GM04503 (cell line): ENCODE measurements around the gene MAFF.
A peak's percentile ranks its signal among the peaks of the same experiment; 100 is the strongest.
"Not testable (repeated sequence)": the region's sequence is repeated elsewhere in the genome, so short reads cannot be mapped to it uniquely, and the experiment has no call there.

Source experiments
- DNase-seq: peaks from one replicate; pipeline ENCODE4 v3.0.0-alpha.2; 2012; ENCODE audit warnings: low read depth

The MAFF gene

GRCh38 chr22:38226853-38227649, 25.3 kb downstream of the MAFF start:
- DNase-seq, result no peak

DNA sequence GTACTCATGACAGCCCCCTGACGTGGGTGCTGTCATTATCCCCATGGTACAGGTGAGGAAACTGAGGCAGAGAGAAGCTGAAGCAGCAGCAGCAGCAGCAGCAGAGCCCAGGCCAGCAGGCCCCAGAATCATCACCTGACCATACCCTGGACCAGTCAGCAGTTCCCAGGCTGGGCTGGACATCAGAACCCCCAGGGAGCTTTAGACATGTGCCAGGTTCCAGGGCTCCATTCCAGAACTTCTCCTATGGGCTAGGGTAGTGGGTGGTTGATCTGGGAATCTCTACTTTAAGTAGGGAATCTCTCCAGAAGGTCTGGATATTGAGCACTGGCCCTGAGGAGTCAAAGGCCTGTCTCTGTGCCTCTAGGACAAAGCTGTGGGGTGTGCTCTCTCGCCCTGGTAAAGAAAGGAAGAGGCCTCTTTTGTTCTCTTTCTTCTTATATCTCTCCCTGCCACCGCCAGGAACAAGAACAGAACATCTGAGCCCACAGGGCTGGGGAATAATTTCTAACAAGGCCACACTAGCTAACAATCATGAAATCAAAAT, 26.6 kb downstream of the MAFF start:
- DNase-seq, result no peak

- DNase-seq, result peak; percentile 44
Observed at GRCh38 chr22:38228873-38229740, 27.3 kb downstream of the MAFF start.

- DNase-seq, result no peak
Observed at GRCh38 chr22:38230108-38230825, 28.5 kb downstream of the MAFF start.

DNA sequence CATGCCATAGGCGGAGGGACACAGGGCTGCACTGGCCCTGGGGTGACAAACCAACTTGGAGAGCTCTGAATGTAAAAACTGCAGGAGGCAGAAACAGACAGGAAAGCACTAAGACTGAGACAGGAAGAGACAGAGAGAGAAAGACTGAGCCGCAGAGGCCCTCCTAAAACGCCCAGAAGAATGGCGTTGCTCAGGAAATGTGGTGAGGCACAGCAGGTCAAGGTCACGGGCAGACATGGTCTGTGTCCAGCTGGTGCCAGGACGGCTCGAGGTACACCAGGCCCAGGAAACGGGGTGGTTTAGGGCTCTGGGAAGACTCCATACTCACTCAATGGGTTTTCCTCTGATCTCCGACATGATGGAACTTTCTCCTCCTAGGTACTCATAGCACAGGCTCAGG, 29.1 kb downstream of the MAFF start:
- DNase-seq, result no peak

- no peak for DNase-seq
Observed at GRCh38 chr22:38232196-38232595, 30.4 kb downstream of the MAFF start.

DNA sequence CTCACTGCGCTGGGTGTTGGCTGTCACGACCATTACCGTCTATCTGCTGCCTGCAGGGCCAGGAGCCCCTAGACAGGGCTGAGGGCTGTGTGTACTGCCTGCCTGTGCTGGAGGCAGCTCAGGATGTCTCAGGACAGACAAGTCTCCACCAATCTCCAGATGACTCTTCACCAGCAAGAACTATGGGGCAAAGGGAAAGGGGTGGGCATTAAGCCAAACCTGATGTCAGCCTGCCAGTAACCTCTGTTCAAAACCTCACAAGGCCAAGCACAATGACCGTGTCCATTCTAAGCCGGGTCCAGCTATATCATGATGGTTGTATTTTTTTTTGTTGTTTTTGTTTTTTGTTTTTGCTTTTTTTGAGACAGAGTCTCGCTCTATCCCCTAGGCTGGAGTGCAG, 31.6 kb downstream of the MAFF start:
- DNase-seq, result no peak

- not testable (repeated sequence) for DNase-seq
Observed at GRCh38 chr22:38233856-38234255, 32.1 kb downstream of the MAFF start.

- no peak for DNase-seq
Observed at GRCh38 chr22:38235240-38235850, 33.6 kb downstream of the MAFF start.

- no peak for DNase-seq
Observed at GRCh38 chr22:38236786-38237185, 35.0 kb downstream of the MAFF start.

- peak; percentile 78 for DNase-seq
Observed at GRCh38 chr22:38238519-38239071, 36.8 kb downstream of the MAFF start.

DNA sequence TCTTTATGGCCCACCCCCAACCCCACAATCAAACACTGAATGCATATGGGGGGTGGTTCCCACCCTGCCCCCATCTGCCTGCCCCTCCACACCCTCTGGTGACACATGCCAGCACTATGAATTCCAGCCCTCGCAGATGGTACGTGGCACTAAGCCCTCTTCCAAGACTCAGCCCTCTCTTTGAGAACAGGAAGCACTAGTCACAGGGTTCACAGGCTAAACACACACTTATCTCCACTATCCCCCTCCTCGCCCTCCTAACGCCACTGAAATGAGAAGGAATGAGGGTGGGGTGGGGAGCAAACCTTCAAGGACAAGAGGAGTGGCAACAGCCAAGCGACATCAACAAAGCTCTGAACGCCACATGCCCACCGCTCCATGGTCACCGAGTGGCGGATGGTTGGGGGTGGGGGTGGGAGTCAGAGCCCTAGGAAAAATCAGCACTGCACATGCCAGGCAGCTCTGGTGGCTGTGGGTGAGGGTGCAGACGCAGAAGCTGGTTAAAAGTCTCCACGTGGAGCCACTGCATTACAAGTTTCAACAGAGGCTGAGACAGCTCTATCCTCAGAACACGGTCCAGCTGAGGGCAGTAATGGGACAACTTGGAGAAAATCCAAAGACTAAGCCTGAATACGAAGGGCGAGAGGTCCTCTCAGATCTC, 37.4 kb downstream of the MAFF start:
- peak; percentile 92 for DNase-seq

DNA sequence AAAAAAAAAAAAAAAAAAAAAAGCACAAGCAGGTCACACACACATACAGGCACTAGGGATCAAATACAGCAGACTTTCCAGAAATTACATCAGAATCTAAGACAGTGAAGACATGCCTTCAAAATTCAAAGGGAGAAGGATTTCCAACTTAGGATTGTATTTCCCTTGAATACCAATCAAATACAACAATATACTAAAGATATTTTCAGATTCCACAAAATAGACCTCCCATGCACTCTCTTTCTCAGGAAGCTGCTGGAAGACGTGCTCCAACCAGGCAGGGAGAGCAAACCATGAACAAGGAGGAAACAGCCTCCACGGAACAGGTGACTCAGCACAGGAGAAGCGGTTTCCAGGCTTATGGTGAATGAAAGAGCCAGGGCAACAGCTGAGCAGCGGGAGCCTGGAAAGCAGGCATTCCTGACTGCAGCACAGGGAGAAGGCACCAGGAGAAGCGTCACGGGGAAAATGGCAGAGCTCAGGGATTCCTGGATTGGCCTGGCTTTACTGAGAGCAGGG, 39.0 kb downstream of the MAFF start:
- DNase-seq, result peak; percentile 65

DNA sequence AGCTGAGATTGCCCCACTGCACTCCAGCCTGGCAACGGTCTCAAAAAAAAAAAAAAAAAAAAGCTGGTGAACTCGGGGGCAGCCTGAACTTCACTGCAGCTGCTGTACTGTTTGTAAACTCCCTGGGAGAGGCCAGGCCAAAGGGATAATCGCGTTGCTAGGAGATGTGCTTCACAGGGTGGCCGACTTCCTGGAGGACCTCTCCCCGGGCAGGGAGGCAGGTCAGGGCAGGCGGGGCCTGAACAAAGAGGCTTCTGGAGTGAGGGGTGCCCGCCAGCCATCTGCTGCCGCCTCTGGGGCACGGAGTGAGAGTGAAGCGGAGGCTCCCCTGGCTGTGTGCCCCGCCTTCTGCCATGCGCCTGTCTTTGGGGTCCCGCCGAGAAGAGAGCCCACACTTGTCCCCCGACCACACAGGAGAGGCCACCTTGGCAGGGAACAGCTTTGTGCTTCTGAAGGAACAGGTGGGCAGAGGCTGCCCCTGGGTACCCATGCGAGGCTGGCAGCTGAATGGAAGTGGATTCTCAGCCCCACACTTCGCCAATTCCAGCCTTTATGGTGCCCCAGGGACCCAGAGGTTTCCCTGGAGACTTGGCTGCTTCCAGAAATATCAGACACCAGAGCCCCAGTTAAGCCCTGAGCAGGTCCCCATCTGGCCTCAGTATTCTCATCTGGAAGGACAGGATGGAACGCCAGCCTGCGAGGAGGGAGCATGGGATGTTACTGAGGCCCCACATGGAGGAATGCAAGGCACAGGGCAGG, 41.4 kb downstream of the MAFF start:
- DNase-seq, result no peak

DNA sequence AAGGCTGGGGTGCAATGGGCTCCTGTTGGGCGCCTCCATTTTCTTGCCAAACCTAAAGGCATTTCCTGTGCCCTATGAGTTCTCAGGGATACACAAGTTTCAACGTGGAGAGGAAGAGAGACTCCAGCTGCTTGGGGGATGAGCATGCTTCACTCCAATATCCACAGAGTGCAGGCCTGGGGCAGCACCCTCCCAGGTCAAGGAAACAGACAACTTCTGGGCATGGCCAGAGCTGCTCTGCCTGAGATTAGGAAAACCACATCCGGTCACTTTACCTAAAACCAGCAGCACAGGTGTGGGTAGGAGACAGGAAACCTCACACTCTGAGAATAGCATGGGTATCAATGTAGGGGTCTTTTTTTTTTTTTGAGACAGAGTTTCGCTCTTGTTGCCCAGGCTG, 42.3 kb downstream of the MAFF start:
- DNase-seq, result no peak

DNA sequence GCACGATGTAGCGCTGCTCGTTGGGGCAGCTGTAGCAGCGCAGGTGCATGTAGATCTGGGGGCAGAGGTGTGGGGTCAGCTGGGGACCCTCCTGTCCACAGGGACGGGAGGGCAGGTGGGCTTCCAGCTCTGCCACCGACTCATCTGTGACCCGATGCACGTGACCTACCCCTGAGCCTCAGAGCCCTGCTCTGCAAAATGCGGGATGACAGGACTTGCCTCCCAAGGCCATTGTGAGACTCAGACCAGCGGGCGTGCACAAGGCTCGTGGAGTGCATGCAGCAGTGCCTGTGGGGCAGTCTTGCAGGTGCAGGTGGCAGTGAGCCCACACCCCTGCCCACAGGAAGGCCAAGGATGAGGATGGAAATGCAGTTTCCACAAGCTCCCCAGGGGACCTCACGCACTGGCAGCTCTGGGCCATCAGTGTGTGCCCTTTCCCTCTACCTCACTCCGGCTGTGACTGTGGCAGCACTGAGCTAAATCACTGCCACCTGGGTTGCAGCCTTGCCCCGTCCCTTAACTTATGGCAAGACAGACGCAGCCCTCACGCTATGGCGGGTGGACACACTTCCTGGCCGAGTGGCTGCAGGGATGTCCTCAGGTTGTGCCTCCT, 44.4 kb downstream of the MAFF start:
- no peak for DNase-seq

GRCh38 chr22:38246692-38247091, 44.9 kb downstream of the MAFF start:
- DNase-seq, result no peak

GRCh38 chr22:38247713-38248112, 45.9 kb downstream of the MAFF start:
- no peak for DNase-seq

DNA sequence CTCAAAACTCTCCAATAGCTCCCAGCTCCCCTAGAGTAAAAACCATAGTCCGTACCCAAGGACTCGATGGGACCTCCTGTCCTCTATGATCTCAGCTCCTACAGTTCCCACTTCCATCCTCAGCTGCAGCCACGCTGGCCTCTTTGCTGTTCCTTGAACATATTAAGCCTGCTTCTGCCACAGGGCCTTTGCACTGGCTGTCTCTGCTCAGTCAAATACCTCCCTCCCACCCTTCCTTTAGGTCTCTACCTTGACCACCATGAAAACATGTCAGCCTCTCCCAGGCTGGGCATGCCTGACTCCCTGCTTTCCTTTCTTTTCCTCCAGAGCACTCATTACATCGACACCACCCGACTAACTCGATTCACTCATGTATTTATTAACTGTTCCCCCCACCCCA, 46.5 kb downstream of the MAFF start:
- DNase-seq, result no peak

GRCh38 chr22:38249301-38249700, 47.5 kb downstream of the MAFF start:
- DNase-seq, result no peak
